GM23338 (cell line): ENCODE measurements around the gene APOA1. TPM values are rescaled to one million over a fixed set of nuclear protein-coding genes. Genes with fewer than 3 reads are reported as not detected.

ENCODE experiments used
- ATAC-seq: fragments of 200-7000 bp; cut with Tn5 transposase; 3 replicates; pipeline ENCODE4 v1.9.1; 2020
- DNase-seq: peaks from one replicate; pipeline ENCODE4 v3.0.0-alpha.2; 2015; ENCODE audit warnings: low spot score
- H2AFZ ChIP-seq: fragments of 200-600 bp; sonication (generic); 2 replicates; pipeline ENCODE4 v1.8.0; 2016; ENCODE audit warnings: antibody characterized with exemption, mild to moderate bottlenecking, moderate library complexity
- H3F3A ChIP-seq: fragments of 200-600 bp; sonication (generic); replicated peaks from 2 replicates; pipeline ENCODE4 v1.8.0; 2017; ENCODE audit warnings: antibody characterized with exemption, mixed run types, low read depth
- H3K27ac ChIP-seq: fragments of 200-600 bp; sonication (generic); 2 replicates; pipeline ENCODE4 v1.6.1; 2016; ENCODE audit warnings: low read depth
- H3K27me3 ChIP-seq: fragments of 200-600 bp; sonication (generic); 2 replicates; pipeline ENCODE4 v1.8.0; 2016; ENCODE audit warnings: mild to moderate bottlenecking, mixed run types, moderate library complexity; ENCODE audit not compliant: insufficient read depth
- H3K36me3 ChIP-seq: fragments of 200-600 bp; sonication (generic); 2 replicates; pipeline ENCODE4 v1.8.0; 2016; ENCODE audit warnings: mild to moderate bottlenecking; ENCODE audit not compliant: insufficient read depth
- H3K4me1 ChIP-seq: fragments of 200-600 bp; sonication (generic); 2 replicates; pipeline ENCODE4 v1.8.0; 2016; ENCODE audit warnings: mild to moderate bottlenecking, moderate library complexity; ENCODE audit not compliant: insufficient read depth
- H3K4me2 ChIP-seq: fragments of 200-600 bp; sonication (generic); 2 replicates; pipeline ENCODE4 v1.7.1; 2017; ENCODE audit warnings: mixed run types
- H3K4me3 ChIP-seq: fragments of 200-600 bp; sonication (generic); 2 replicates; pipeline ENCODE4 v1.6.1; 2016; ENCODE audit warnings: mixed run types
- H3K79me2 ChIP-seq: fragments of 200-600 bp; sonication (generic); replicated peaks from 2 replicates; pipeline ENCODE4 v1.8.0; 2017; ENCODE audit warnings: mild to moderate bottlenecking; ENCODE audit not compliant: insufficient read depth
- H3K9me2 ChIP-seq: fragments of 200-600 bp; sonication (generic); 2 replicates; pipeline ENCODE4 v1.8.0; 2017; ENCODE audit not compliant: insufficient read depth
- H4K20me1 ChIP-seq: fragments of 200-600 bp; sonication (generic); replicated peaks from 2 replicates; pipeline ENCODE4 v1.8.0; 2017; ENCODE audit warnings: mild to moderate bottlenecking; ENCODE audit not compliant: insufficient read depth
- H3K27ac Mint-ChIP-seq: 2 replicates; pipeline ENCODE4 v1.8.0; 2020; ENCODE audit warnings: inconsistent platforms, mild to moderate bottlenecking, moderate library complexity, mixed read lengths
- H3K27me3 Mint-ChIP-seq: 3 replicates; pipeline ENCODE4 v1.8.0; 2022; ENCODE audit warnings: low read depth, mild to moderate bottlenecking, moderate library complexity, mixed read lengths, inconsistent platforms; ENCODE audit not compliant: insufficient read depth, poor library complexity
- H3K36me3 Mint-ChIP-seq: 3 replicates; pipeline ENCODE4 v1.8.0; 2021; ENCODE audit warnings: low read depth, mild to moderate bottlenecking, inconsistent platforms, moderate library complexity, mixed read lengths
- H3K4me1 Mint-ChIP-seq: 3 replicates; pipeline ENCODE4 v1.8.0; 2020; ENCODE audit warnings: mild to moderate bottlenecking, inconsistent platforms, mixed read lengths
- H3K4me3 Mint-ChIP-seq: 3 replicates; pipeline ENCODE4 v1.8.0; 2021; ENCODE audit warnings: moderate library complexity, mild to moderate bottlenecking, inconsistent platforms, mixed read lengths
- H3K9me3 Mint-ChIP-seq: 3 replicates; pipeline ENCODE4 v1.8.0; 2020; ENCODE audit warnings: moderate library complexity, mild to moderate bottlenecking, inconsistent platforms, mixed read lengths
- CREB1 ChIP-seq: fragments of 250-450 bp; sonication (Bioruptor Pico); IDR thresholded peaks from 2 replicates; pipeline ENCODE4 v1.5.0; 2020; ENCODE audit warnings: low read depth, mild to moderate bottlenecking, moderate library complexity
- EZH2 ChIP-seq: fragments of 200-600 bp; sonication (generic); IDR thresholded peaks from one replicate; pipeline ENCODE4 v1.8.0; 2017; ENCODE audit warnings: antibody characterized with exemption, mild to moderate bottlenecking, low read depth; ENCODE audit not compliant: unreplicated experiment
- EZH2phosphoT487 ChIP-seq: fragments of 200-600 bp; sonication (generic); IDR thresholded peaks from one replicate; pipeline ENCODE4 v1.8.1; 2018; ENCODE audit warnings: antibody characterized with exemption; ENCODE audit not compliant: unreplicated experiment
- JUNB ChIP-seq: IDR thresholded peaks from one replicate; pipeline ENCODE4 v1.6.1; 2016; ENCODE audit warnings: antibody characterized with exemption; ENCODE audit not compliant: unreplicated experiment
- NANOG ChIP-seq: IDR thresholded peaks from 2 replicates; pipeline ENCODE4 v1.6.1; 2016; ENCODE audit warnings: antibody characterized with exemption, borderline replicate concordance
- POLR2AphosphoS5 ChIP-seq: IDR thresholded peaks from 2 replicates; pipeline ENCODE4 v1.6.1; 2016; ENCODE audit warnings: antibody characterized with exemption, low read depth
- STAT1 ChIP-seq: IDR thresholded peaks from one replicate; pipeline ENCODE4 v1.6.1; 2016; ENCODE audit warnings: antibody characterized with exemption; ENCODE audit not compliant: unreplicated experiment
- ZNF114 ChIP-seq: fragments of 250-450 bp; sonication (Bioruptor Pico); IDR thresholded peaks from 2 replicates; pipeline ENCODE4 v1.5.0; 2020; ENCODE audit warnings: mild to moderate bottlenecking, moderate library complexity
- ZNF331 ChIP-seq: fragments of 250-450 bp; sonication (Bioruptor Pico); IDR thresholded peaks from 2 replicates; pipeline ENCODE4 v1.5.0; 2020; ENCODE audit warnings: low read depth, mild to moderate bottlenecking, moderate library complexity
- polyA plus RNA-seq: library from polyadenylated mRNA; unstranded; fragments of >200 nt; fragmentation: Nextera tagmentation; extraction: Ambion mirVana; gene quantifications from 2 replicates; pipeline ENCODE4 v1.2.1, GENCODE V29; 2016
- total RNA-seq: library from RNA; depleted of rRNA; stranded (reverse); fragments of >200 nt; shearing (Covaris generic); gene quantifications from 2 replicates; pipeline ENCODE4 v1.2.3, GENCODE V29; 2014
- TF ChIP-seq, protein P1 (sequence below): IDR thresholded peaks from one replicate; pipeline ENCODE4 v1.6.1; 2018; ENCODE audit warnings: antibody characterized with exemption; ENCODE audit not compliant: unreplicated experiment
- TF ChIP-seq, protein P2 (sequence below): fragments of 250-450 bp; sonication (Bioruptor Pico); IDR thresholded peaks from 2 replicates; pipeline ENCODE4 v1.5.0; 2020; ENCODE audit warnings: mild to moderate bottlenecking, moderate library complexity
- TF ChIP-seq, protein P3 (sequence below), 2 experiments: fragments of 200-600 bp in 1 of 2; sonication (generic) in 1 of 2; conservative IDR thresholded peaks; 2 replicates each; pipeline versions ENCODE4 v1.5.1 to v1.6.1; 2016 to 2017; ENCODE audit warnings: antibody characterized with exemption in 2 of 2, low read depth in 2 of 2, mild to moderate bottlenecking in 2 of 2, moderate library complexity in 1 of 2
- TF ChIP-seq, protein P4 (sequence below): IDR thresholded peaks from 2 replicates; pipeline ENCODE4 v1.6.1; 2016; ENCODE audit warnings: antibody characterized with exemption

APOA1 gene
- total and polyA plus RNA-seq, 2 experiments from 2014 or later, result 0.60 TPM; not detected in 1

DNA sequence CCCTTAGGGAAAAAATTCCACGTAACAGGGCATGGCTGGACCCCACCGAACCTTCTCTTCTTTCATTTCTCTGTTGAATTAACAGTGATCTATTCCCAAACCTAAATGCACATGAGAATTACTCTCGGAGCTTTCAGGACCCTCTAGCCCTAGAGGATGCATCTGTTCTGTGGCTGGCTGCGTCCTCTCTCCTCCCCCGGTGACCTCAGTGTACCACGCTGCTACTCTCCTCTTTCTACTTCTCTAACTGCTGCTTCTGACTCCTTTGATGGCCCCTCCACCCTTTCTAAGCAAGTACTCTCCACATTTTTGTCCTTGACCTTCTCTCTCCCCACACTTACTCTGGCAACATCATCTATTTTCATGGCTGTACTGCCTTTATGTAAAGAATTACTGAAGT is 12.1 kb upstream of the APOA1 start:
- no peaks in the 10 kb centered on the region for H3F3A ChIP-seq
- no peaks in the 10 kb centered on the region for H3K27me3 ChIP-seq
- no peak overlapping the region for H3K4me3 ChIP-seq
- peaks cover 3% of the 10 kb centered on the region; the same call in 1 of the 2 replicates for H3K36me3 ChIP-seq
- no peaks in the 10 kb centered on the region for H3K79me2 ChIP-seq
- TF ChIP-seq EZH2phosphoT487, result no peak
- no peak for TF ChIP-seq CREB1
- no peak for TF ChIP-seq POLR2AphosphoS5
- TF ChIP-seq, protein P1, sequence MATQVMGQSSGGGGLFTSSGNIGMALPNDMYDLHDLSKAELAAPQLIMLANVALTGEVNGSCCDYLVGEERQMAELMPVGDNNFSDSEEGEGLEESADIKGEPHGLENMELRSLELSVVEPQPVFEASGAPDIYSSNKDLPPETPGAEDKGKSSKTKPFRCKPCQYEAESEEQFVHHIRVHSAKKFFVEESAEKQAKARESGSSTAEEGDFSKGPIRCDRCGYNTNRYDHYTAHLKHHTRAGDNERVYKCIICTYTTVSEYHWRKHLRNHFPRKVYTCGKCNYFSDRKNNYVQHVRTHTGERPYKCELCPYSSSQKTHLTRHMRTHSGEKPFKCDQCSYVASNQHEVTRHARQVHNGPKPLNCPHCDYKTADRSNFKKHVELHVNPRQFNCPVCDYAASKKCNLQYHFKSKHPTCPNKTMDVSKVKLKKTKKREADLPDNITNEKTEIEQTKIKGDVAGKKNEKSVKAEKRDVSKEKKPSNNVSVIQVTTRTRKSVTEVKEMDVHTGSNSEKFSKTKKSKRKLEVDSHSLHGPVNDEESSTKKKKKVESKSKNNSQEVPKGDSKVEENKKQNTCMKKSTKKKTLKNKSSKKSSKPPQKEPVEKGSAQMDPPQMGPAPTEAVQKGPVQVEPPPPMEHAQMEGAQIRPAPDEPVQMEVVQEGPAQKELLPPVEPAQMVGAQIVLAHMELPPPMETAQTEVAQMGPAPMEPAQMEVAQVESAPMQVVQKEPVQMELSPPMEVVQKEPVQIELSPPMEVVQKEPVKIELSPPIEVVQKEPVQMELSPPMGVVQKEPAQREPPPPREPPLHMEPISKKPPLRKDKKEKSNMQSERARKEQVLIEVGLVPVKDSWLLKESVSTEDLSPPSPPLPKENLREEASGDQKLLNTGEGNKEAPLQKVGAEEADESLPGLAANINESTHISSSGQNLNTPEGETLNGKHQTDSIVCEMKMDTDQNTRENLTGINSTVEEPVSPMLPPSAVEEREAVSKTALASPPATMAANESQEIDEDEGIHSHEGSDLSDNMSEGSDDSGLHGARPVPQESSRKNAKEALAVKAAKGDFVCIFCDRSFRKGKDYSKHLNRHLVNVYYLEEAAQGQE, result no peak
- TF ChIP-seq, protein P2, sequence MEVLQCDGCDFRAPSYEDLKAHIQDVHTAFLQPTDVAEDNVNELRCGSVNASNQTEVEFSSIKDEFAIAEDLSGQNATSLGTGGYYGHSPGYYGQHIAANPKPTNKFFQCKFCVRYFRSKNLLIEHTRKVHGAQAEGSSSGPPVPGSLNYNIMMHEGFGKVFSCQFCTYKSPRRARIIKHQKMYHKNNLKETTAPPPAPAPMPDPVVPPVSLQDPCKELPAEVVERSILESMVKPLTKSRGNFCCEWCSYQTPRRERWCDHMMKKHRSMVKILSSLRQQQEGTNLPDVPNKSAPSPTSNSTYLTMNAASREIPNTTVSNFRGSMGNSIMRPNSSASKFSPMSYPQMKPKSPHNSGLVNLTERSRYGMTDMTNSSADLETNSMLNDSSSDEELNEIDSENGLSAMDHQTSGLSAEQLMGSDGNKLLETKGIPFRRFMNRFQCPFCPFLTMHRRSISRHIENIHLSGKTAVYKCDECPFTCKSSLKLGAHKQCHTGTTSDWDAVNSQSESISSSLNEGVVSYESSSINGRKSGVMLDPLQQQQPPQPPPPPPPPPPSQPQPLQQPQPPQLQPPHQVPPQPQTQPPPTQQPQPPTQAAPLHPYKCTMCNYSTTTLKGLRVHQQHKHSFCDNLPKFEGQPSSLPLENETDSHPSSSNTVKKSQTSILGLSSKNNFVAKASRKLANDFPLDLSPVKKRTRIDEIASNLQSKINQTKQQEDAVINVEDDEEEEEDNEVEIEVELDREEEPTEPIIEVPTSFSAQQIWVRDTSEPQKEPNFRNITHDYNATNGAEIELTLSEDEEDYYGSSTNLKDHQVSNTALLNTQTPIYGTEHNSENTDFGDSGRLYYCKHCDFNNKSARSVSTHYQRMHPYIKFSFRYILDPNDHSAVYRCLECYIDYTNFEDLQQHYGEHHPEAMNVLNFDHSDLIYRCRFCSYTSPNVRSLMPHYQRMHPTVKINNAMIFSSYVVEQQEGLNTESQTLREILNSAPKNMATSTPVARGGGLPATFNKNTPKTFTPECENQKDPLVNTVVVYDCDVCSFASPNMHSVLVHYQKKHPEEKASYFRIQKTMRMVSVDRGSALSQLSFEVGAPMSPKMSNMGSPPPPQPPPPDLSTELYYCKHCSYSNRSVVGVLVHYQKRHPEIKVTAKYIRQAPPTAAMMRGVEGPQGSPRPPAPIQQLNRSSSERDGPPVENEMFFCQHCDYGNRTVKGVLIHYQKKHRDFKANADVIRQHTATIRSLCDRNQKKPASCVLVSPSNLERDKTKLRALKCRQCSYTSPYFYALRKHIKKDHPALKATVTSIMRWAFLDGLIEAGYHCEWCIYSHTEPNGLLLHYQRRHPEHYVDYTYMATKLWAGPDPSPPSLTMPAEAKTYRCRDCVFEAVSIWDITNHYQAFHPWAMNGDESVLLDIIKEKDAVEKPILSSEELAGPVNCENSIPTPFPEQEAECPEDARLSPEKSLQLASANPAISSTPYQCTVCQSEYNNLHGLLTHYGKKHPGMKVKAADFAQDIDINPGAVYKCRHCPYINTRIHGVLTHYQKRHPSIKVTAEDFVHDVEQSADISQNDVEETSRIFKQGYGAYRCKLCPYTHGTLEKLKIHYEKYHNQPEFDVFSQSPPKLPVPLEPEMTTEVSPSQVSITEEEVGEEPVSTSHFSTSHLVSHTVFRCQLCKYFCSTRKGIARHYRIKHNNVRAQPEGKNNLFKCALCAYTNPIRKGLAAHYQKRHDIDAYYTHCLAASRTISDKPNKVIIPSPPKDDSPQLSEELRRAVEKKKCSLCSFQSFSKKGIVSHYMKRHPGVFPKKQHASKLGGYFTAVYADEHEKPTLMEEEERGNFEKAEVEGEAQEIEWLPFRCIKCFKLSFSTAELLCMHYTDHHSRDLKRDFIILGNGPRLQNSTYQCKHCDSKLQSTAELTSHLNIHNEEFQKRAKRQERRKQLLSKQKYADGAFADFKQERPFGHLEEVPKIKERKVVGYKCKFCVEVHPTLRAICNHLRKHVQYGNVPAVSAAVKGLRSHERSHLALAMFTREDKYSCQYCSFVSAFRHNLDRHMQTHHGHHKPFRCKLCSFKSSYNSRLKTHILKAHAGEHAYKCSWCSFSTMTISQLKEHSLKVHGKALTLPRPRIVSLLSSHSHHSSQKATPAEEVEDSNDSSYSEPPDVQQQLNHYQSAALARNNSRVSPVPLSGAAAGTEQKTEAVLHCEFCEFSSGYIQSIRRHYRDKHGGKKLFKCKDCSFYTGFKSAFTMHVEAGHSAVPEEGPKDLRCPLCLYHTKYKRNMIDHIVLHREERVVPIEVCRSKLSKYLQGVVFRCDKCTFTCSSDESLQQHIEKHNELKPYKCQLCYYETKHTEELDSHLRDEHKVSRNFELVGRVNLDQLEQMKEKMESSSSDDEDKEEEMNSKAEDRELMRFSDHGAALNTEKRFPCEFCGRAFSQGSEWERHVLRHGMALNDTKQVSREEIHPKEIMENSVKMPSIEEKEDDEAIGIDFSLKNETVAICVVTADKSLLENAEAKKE, result no peak
- no peak for TF ChIP-seq ZNF331 (CRISPR knock-in tag)
- no peak for TF ChIP-seq NANOG
- no peak for TF ChIP-seq JUNB
- no peak for TF ChIP-seq ZNF114 (CRISPR knock-in tag)
- no peak for TF ChIP-seq EZH2
- TF ChIP-seq STAT1, result no peak
- TF ChIP-seq, protein P3, sequence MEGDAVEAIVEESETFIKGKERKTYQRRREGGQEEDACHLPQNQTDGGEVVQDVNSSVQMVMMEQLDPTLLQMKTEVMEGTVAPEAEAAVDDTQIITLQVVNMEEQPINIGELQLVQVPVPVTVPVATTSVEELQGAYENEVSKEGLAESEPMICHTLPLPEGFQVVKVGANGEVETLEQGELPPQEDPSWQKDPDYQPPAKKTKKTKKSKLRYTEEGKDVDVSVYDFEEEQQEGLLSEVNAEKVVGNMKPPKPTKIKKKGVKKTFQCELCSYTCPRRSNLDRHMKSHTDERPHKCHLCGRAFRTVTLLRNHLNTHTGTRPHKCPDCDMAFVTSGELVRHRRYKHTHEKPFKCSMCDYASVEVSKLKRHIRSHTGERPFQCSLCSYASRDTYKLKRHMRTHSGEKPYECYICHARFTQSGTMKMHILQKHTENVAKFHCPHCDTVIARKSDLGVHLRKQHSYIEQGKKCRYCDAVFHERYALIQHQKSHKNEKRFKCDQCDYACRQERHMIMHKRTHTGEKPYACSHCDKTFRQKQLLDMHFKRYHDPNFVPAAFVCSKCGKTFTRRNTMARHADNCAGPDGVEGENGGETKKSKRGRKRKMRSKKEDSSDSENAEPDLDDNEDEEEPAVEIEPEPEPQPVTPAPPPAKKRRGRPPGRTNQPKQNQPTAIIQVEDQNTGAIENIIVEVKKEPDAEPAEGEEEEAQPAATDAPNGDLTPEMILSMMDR (conservative IDR thresholded peaks at IDR 0.05; ENCODE audit: low read depth in 2 of 2), result no peak
- TF ChIP-seq, protein P4, sequence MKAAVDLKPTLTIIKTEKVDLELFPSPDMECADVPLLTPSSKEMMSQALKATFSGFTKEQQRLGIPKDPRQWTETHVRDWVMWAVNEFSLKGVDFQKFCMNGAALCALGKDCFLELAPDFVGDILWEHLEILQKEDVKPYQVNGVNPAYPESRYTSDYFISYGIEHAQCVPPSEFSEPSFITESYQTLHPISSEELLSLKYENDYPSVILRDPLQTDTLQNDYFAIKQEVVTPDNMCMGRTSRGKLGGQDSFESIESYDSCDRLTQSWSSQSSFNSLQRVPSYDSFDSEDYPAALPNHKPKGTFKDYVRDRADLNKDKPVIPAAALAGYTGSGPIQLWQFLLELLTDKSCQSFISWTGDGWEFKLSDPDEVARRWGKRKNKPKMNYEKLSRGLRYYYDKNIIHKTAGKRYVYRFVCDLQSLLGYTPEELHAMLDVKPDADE, result no peak
- peaks cover 22% of the 10 kb centered on the region for H3K36me3 Mint-ChIP-seq
- H3K9me3 Mint-ChIP-seq, result no peaks in the 10 kb centered on the region
- no peak overlapping the region for H3K27ac ChIP-seq
- no peaks in the 10 kb centered on the region for H3K9me2 ChIP-seq
- ATAC-seq, result no peak
- no peaks in the 10 kb centered on the region; the same call in 2 of the 3 replicates for H3K4me1 Mint-ChIP-seq
- H3K4me1 ChIP-seq, result no peaks in the 10 kb centered on the region
- H3K27me3 Mint-ChIP-seq, result peaks cover 2% of the 10 kb centered on the region
- DNase-seq, result no peak
- H3K4me3 Mint-ChIP-seq, result no peak overlapping the region
- H3K27ac Mint-ChIP-seq, result no peak overlapping the region
- no peak overlapping the region for H3K4me2 ChIP-seq
- H2AFZ ChIP-seq, result no peak overlapping the region
- H4K20me1 ChIP-seq, result no peaks in the 10 kb centered on the region; the same call in 1 of the 2 replicates
